B cell (primary cell): ENCODE measurements around the gene FHIT. TPM values are rescaled to one million over a fixed set of nuclear protein-coding genes. Genes with fewer than 3 reads are reported as not detected.

Experiments
- ATAC-seq: fragments of 200-7000 bp; cut with Tn5 transposase; one replicate; pipeline ENCODE4 v1.10.0; 2021; ENCODE audit warnings: low read depth, mild to moderate bottlenecking, moderate number of reproducible peaks, moderate library complexity
- CTCF ChIA-PET: fragments of 350-600 bp; sonication (Branson Sonifier 250); formaldehyde crosslinking; loops from one replicate; lab custom pipeline; 2021; ENCODE audit warnings: antibody characterized with exemption, inconsistent platforms; lab: Charles Lee
- POLR2A ChIA-PET: fragments of 350-600 bp; sonication (Branson Sonifier 250); formaldehyde crosslinking; loops from one replicate; lab custom pipeline; 2021; ENCODE audit warnings: antibody characterized with exemption; lab: Charles Lee
- DNase-seq: peaks from one replicate; pipeline ENCODE4 v3.0.0; 2013
- H2AFZ ChIP-seq: 2 replicates; pipeline ENCODE4 v1.6.1; 2012; ENCODE audit warnings: mild to moderate bottlenecking, low read depth, low read length; ENCODE audit not compliant: insufficient read depth, poor library complexity, severe bottlenecking
- H3K27ac ChIP-seq, 2 donors: 1 replicate in 1 of 2; 2 replicates in 1 of 2; pipeline ENCODE4 v1.5.1; 2012 to 2013; ENCODE audit warnings: low read length in 2 of 2, mild to moderate bottlenecking in 2 of 2, moderate library complexity in 1 of 2
- H3K27me3 ChIP-seq, 4 experiments: fragments of 200-600 bp in 1 of 4; sonication (generic) in 1 of 4; replicated peaks in 1 of 4; 1 replicate in 2 of 4; 2 replicates in 2 of 4; pipeline versions ENCODE4 v1.6.1 to v1.7.0; 2013 to 2016; ENCODE audit warnings: low read length in 3 of 4, mild to moderate bottlenecking in 2 of 4, mixed read lengths in 1 of 4, moderate library complexity in 1 of 4; ENCODE audit not compliant: insufficient read depth in 4 of 4, control insufficient read depth in 3 of 4; ENCODE audit errors: control extremely low read depth in 1 of 4
- H3K36me3 ChIP-seq, 2 experiments: replicated peaks in 1 of 2; 1 replicate in 1 of 2; 2 replicates in 1 of 2; pipeline versions ENCODE4 v1.6.1 to v1.7.1; 2013; ENCODE audit warnings: low read length in 1 of 2; ENCODE audit not compliant: insufficient read depth in 2 of 2, control insufficient read depth in 1 of 2; ENCODE audit errors: control extremely low read depth in 1 of 2, extremely low read depth in 1 of 2
- H3K4me1 ChIP-seq, 2 donors: fragments of 200-600 bp in 1 of 2; sonication (generic) in 1 of 2; 1 replicate in 1 of 2; 2 replicates in 1 of 2; pipeline versions ENCODE4 v1.5.1 to v1.6.1; 2013 to 2017; ENCODE audit warnings: low read length in 2 of 2; ENCODE audit not compliant: control insufficient read depth in 2 of 2, insufficient read depth in 2 of 2
- H3K4me2 ChIP-seq: replicated peaks from 2 replicates; pipeline ENCODE3; 2012; ENCODE audit warnings: mild to moderate bottlenecking, low read depth, low read length; ENCODE audit not compliant: poor library complexity, severe bottlenecking
- H3K4me3 ChIP-seq, 5 experiments: fragments of 200-600 bp in 1 of 5; sonication (generic) in 1 of 5; 1 replicate in 3 of 5; 2 replicates in 2 of 5; pipeline versions ENCODE4 v1.5.1 to v1.7.0; 2011 to 2016; ENCODE audit warnings: low read length in 4 of 5, mild to moderate bottlenecking in 4 of 5, low read depth in 2 of 5, control low read depth in 1 of 5, moderate library complexity in 1 of 5; ENCODE audit not compliant: insufficient read depth in 1 of 5; ENCODE audit errors: control extremely low read depth in 1 of 5, extremely low read depth in 1 of 5
- H3K79me2 ChIP-seq: fragments of 200-600 bp; sonication (generic); one replicate; pipeline ENCODE4 v1.6.0; 2016; ENCODE audit warnings: low read length; ENCODE audit not compliant: control insufficient read depth, insufficient read depth
- H3K9ac ChIP-seq: fragments of 200-600 bp; sonication (generic); 2 replicates; pipeline ENCODE4 v1.6.1; 2017; ENCODE audit warnings: mild to moderate bottlenecking, low read length, moderate library complexity
- H3K9me3 ChIP-seq, 3 donors: one replicate each; pipeline versions ENCODE4 v1.6.1 to v1.7.1; 2013; ENCODE audit warnings: low read length in 2 of 3; ENCODE audit not compliant: control insufficient read depth in 2 of 3, insufficient read depth in 1 of 3; ENCODE audit errors: control extremely low read depth in 1 of 3
- H4K20me1 ChIP-seq: 2 replicates; pipeline ENCODE4 v1.6.0; 2012; ENCODE audit warnings: mild to moderate bottlenecking, low read length; ENCODE audit not compliant: insufficient read depth, control insufficient read depth, poor library complexity, severe bottlenecking
- H3K27ac Mint-ChIP-seq: one replicate; pipeline ENCODE4 v1.8.0; 2021; ENCODE audit warnings: mixed read lengths
- H3K27me3 Mint-ChIP-seq: one replicate; pipeline ENCODE4 v1.8.0; 2021; ENCODE audit warnings: mixed read lengths
- H3K4me1 Mint-ChIP-seq: one replicate; pipeline ENCODE4 v1.8.0; 2021; ENCODE audit warnings: mixed read lengths
- H3K4me3 Mint-ChIP-seq: one replicate; pipeline ENCODE4 v1.8.0; 2021; ENCODE audit warnings: mixed read lengths
- H3K9me3 Mint-ChIP-seq: one replicate; pipeline ENCODE4 v1.8.0; 2022; ENCODE audit warnings: mixed read lengths; ENCODE audit not compliant: insufficient read depth
- CTCF ChIP-seq: fragments of 200-600 bp; IDR thresholded peaks from one replicate; pipeline ENCODE4 v1.8.0; 2022; ENCODE audit warnings: antibody characterized with exemption, mild to moderate bottlenecking
- EZH2 ChIP-seq: IDR thresholded peaks from 2 replicates; pipeline ENCODE4 v1.6.1; 2012; ENCODE audit warnings: borderline replicate concordance, low read depth, mild to moderate bottlenecking, moderate library complexity, low read length; ENCODE audit not compliant: insufficient read depth, poor library complexity, severe bottlenecking
- WGBS: methylation state at CpG from one replicate; pipeline ENCODE4 v1.1.5; 2013; ENCODE audit warnings: missing lambda C conversion rate; ENCODE audit not compliant: insufficient coverage; 5-methylcytosine and 5-hydroxymethylcytosine counted together
- intact Hi-C: fragments of 100-400 bp; cut with micrococcal nuclease; formaldehyde crosslinking; loops from one replicate; pipeline ENCODE4 v1.10.0; 2022
- polyA plus RNA-seq: library from polyadenylated mRNA; depleted of rRNA; stranded (reverse); fragments of >200 nt; gene quantifications from 2 replicates; pipeline ENCODE4 v1.2.3, GENCODE V29; 2012
- total RNA-seq, 2 donors: library from RNA; stranded (reverse); fragments of 120-200 nt in 1 of 2; gene quantifications; 1 replicate in 1 of 2; 2 replicates in 1 of 2; pipeline versions ENCODE4 v1.2.3 to v1.2.4, GENCODE V29; 2013 to 2022

FHIT gene
- total and polyA plus RNA-seq, 2 donors (not counting 1 experiment from before 2014, with no cell fraction given), result 1.7 to 7.8 TPM

GRCh38 chr3:59704292-59704691, 1547.0 kb downstream of the FHIT start:
- no peak overlapping the region for H2AFZ ChIP-seq
- H3K9me3 Mint-ChIP-seq, result no peaks in the 10 kb centered on the region
- intact Hi-C loops, result no loop called here

More at GRCh38 chr3:59704292-59704691, 1547.0 kb downstream of the FHIT start:
- ChIA-PET CTCF (no interaction called here), POLR2A (no interaction called here)
- Histone ChIP-seq H3K4me2 (no peak overlapping the region), H3K9me3 (no peaks in the 10 kb centered on the region), H3K27ac (no peak overlapping the region), H4K20me1 (no peaks in the 10 kb centered on the region), H3K36me3 (no peaks in the 10 kb centered on the region), H3K4me1 (no peaks in the 10 kb centered on the region), H3K79me2 (no peaks in the 10 kb centered on the region), H3K4me3 (no peak overlapping the region), H3K9ac (no peak overlapping the region), H3K27me3 (peaks cover 0 to 4% (median 0%) of the 10 kb centered on the region in 4 experiments)
- ATAC-seq (no peak), DNase-seq (no peak)
- Mint-ChIP-seq H3K27me3 (peaks cover 3% of the 10 kb centered on the region), H3K27ac (no peak overlapping the region), H3K4me3 (no peak overlapping the region), H3K4me1 (no peaks in the 10 kb centered on the region)
- WGBS, result 70% methylated on average over 2 of the region's 4 CpGs
- no peak for TF ChIP-seq EZH2
- no peak for TF ChIP-seq CTCF
